ENCODE data around the gene ZNF516. TPM values are rescaled to one million over a fixed set of nuclear protein-coding genes. Genes with fewer than 3 reads are reported as not detected.

The ZNF516 gene
- polyA plus RNA-seq, 4 donors, result 43.0 to 46.5 (median 44.5) TPM

GRCh38 chr18:76371301-76372203 is 123.5 kb downstream of the ZNF516 start:
- no peak for DNase-seq (ENCODE audit: low read depth in 4 of 4, low spot score in 3 of 4)

GRCh38 chr18:76370686-76371085 is 124.4 kb downstream of the ZNF516 start:
- DNase-seq (ENCODE audit: low read depth in 4 of 4, low spot score in 3 of 4), result no peak

- DNase-seq (ENCODE audit: low read depth in 4 of 4, low spot score in 3 of 4), result no peak
These were observed 124.8 kb downstream of the ZNF516 start for GRCh38 chr18:76370201-76370600.

GRCh38 chr18:76369791-76370190 is 125.3 kb downstream of the ZNF516 start:
- no peak for DNase-seq (ENCODE audit: low read depth in 4 of 4, low spot score in 3 of 4)

GRCh38 chr18:76368976-76369375 is 126.1 kb downstream of the ZNF516 start:
- no peak for DNase-seq (ENCODE audit: low read depth in 4 of 4, low spot score in 3 of 4)

- DNase-seq (ENCODE audit: low read depth in 4 of 4, low spot score in 3 of 4), result no peak
These were observed 126.8 kb downstream of the ZNF516 start for GRCh38 chr18:76368271-76368670.

- no peak for DNase-seq (ENCODE audit: low read depth in 4 of 4, low spot score in 3 of 4)
These were observed 127.6 kb downstream of the ZNF516 start for GRCh38 chr18:76367168-76368125.

GRCh38 chr18:76365561-76365960 is 129.5 kb downstream of the ZNF516 start:
- no peak for DNase-seq (ENCODE audit: low read depth in 4 of 4, low spot score in 3 of 4)

GRCh38 chr18:76364282-76365259 is 130.5 kb downstream of the ZNF516 start:
- no peak for DNase-seq (ENCODE audit: low read depth in 4 of 4, low spot score in 3 of 4)

GRCh38 chr18:76363436-76364120 is 131.5 kb downstream of the ZNF516 start:
- DNase-seq (ENCODE audit: low read depth in 4 of 4, low spot score in 3 of 4), result no peak

- no peak for DNase-seq (ENCODE audit: low read depth in 4 of 4, low spot score in 3 of 4)
These were observed 132.4 kb downstream of the ZNF516 start for GRCh38 chr18:76362676-76363075.

- DNase-seq (ENCODE audit: low read depth in 4 of 4, low spot score in 3 of 4), result no peak
These were observed 133.8 kb downstream of the ZNF516 start for GRCh38 chr18:76361219-76361618.

GRCh38 chr18:76359909-76360308 is 135.1 kb downstream of the ZNF516 start:
- DNase-seq (ENCODE audit: low read depth in 4 of 4, low spot score in 3 of 4), result no peak

GRCh38 chr18:76358774-76359173 is 136.3 kb downstream of the ZNF516 start:
- DNase-seq (ENCODE audit: low read depth in 4 of 4, low spot score in 3 of 4), result no peak

GRCh38 chr18:76357585-76358260 is 137.3 kb downstream of the ZNF516 start:
- DNase-seq (ENCODE audit: low read depth in 4 of 4, low spot score in 3 of 4), result no peak

- no peak for DNase-seq (ENCODE audit: low read depth in 4 of 4, low spot score in 3 of 4)
These were observed 137.9 kb downstream of the ZNF516 start for GRCh38 chr18:76357174-76357573.

GRCh38 chr18:76356666-76357065 is 138.4 kb downstream of the ZNF516 start:
- DNase-seq (ENCODE audit: low read depth in 4 of 4, low spot score in 3 of 4), result no peak

- DNase-seq (ENCODE audit: low read depth in 4 of 4, low spot score in 3 of 4), result no peak
These were observed 140.7 kb downstream of the ZNF516 start for GRCh38 chr18:76354348-76354747.

- DNase-seq (ENCODE audit: low read depth in 4 of 4, low spot score in 3 of 4), result no peak
These were observed 141.5 kb downstream of the ZNF516 start for GRCh38 chr18:76353500-76353899.

All from right renal pelvis (tissue), 4 donors.